HT-29 (cell line): ENCODE measurements around the gene CSMD2. TPM values are rescaled to one million over a fixed set of nuclear protein-coding genes. Genes with fewer than 3 reads are reported as not detected.

Source experiments
- DNase-seq: peaks from one replicate; pipeline ENCODE4 v3.0.0-alpha.2; 2015; ENCODE audit warnings: low spot score
- total RNA-seq: library from RNA; depleted of rRNA; stranded (reverse); fragments of >200 nt; shearing (Covaris generic); gene quantifications from 2 replicates; pipeline ENCODE4 v1.2.3, GENCODE V29; 2014

The CSMD2 gene
- total RNA-seq, 1 experiment from 2014 or later: not detected

GRCh38 chr1:33616780-33617179 lies 548.2 kb downstream of the CSMD2 start:
- DNase-seq: no peak

DNA sequence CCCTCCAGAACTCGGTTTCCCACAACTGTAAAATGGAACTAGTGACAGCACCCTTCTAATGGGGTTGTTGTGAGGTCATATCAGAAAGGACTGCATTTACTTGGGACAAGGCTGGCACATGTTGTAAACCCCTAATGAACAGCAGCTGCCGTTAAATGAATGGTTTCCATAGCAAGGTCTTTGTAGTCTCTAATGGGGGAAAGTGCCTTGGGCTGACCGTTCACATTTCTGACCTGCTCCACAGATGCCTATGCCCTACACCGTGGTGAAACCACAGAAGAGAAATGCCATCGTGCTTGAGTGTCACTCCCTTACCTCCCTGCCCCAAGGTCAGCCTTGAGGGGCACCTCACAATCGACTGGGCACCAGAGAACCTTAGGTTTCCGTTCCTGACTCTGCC lies 549.5 kb downstream of the CSMD2 start:
- DNase-seq: no peak

- no peak for DNase-seq
Measured at GRCh38 chr1:33610864-33611455, 554.1 kb downstream of the CSMD2 start.

DNA sequence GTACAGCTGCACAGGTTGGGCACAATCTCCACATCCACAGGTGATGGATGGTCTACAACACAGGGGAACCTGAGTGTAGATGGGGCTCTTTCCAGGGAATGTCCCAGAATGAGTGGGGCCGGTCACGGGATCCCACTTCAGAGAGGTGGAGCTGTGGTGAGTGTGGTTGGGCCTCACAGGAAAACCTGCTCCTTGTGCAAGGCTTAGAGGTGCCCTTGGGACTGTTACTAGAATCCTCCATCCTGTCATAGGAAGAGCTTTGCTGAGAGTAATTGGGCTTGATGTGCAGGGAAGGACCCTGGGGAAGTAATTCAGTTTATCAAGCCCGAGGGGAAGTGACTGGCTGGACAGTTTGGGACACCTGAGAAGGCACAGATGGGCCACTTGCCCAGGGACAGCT lies 554.6 kb downstream of the CSMD2 start:
- no peak for DNase-seq

GRCh38 chr1:33609739-33610138 lies 555.3 kb downstream of the CSMD2 start:
- DNase-seq: no peak

GRCh38 chr1:33608825-33609400 lies 556.1 kb downstream of the CSMD2 start:
- no peak for DNase-seq

DNA sequence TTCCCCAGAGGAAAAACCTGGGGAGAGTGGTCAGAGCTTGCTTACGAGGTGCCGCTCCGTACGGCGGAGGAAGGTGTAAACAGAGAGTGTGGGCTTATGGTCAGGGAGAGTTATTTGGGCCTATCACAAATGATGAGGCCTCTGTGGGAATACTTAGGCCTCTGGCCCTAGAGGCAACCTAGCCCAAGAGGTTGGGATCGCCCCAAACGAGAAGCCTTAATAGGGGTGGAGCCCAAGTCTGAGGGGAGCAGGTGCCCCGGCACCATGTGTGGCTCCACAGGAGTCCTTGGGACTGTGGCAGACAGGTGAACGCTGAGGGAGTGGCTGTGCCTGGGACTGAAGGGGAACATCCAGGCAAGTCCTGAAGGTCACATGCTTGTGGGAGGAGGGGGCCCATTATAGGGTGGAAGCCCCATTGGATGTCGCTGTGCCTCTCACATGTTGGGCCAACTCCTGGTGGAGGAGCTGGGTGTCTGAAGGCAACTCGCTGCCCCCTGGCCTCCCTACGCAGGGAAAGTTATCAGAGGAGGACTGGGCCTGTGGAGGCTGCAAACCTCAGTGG lies 557.5 kb downstream of the CSMD2 start:
- no peak for DNase-seq

DNA sequence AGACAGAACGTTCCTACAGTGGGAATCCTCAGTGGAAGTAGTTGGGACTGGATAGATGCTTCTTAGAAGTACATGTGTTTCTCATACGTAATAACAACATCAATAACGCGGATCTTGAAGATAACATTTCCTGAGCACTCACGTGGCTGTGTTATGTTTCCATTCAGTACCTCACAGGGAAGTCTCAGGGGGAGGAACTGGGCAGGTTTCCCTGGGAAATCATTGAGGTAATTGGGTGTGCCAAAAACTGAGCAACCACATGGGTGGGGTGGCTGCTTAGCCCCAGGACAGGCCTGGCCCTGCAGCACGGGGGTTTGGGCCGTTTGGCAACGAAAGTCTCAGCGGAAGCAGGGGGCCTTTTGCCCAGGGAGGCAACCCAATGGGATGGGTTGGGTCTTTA lies 558.8 kb downstream of the CSMD2 start:
- no peak for DNase-seq

- DNase-seq: no peak
Measured at GRCh38 chr1:33602271-33602670, 562.8 kb downstream of the CSMD2 start.

DNA sequence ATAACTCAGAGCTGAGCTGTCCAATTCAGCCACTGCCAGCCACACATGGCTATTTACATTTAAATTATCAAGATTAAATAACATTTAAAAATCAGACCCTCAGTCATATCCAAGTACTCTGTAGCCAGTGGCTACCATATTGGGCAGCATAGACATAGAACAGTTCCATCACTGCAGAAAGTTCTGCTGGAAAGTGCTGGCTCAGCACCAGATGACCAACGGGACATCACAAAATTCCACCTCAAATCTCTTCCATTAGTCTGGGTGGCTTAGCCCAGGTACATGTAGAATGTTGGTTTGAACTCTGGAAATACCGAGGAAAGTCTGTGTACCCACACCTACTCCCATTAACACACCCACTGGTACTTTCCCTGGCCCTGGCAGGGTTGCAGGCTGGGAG lies 563.3 kb downstream of the CSMD2 start:
- no peak for DNase-seq

GRCh38 chr1:33599516-33600115 lies 565.4 kb downstream of the CSMD2 start:
- no peak for DNase-seq

GRCh38 chr1:33588726-33589125 lies 576.3 kb downstream of the CSMD2 start:
- DNase-seq: no peak

- no peak for DNase-seq
Measured at GRCh38 chr1:33586795-33587194, 578.2 kb downstream of the CSMD2 start.

DNA sequence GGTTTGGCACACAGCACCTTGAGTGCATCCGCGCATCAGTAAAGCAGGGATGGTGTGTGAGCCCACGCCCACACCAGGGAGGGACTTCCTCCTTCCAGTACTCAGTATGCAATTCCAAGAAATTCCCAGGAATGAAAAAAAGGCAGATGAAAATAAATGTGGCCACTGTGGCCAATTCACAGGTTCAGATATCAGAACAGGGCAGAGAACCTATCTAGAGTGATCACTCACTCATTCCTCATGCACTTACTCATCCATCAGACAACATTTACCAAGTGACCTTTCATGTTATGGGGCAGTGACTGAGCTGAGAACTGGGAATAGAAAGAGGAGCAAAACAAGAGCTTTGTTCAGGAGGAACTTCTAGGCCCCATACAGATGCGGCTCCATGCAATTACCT lies 578.9 kb downstream of the CSMD2 start:
- DNase-seq: no peak

GRCh38 chr1:33583567-33583966 lies 581.5 kb downstream of the CSMD2 start:
- no peak for DNase-seq

DNA sequence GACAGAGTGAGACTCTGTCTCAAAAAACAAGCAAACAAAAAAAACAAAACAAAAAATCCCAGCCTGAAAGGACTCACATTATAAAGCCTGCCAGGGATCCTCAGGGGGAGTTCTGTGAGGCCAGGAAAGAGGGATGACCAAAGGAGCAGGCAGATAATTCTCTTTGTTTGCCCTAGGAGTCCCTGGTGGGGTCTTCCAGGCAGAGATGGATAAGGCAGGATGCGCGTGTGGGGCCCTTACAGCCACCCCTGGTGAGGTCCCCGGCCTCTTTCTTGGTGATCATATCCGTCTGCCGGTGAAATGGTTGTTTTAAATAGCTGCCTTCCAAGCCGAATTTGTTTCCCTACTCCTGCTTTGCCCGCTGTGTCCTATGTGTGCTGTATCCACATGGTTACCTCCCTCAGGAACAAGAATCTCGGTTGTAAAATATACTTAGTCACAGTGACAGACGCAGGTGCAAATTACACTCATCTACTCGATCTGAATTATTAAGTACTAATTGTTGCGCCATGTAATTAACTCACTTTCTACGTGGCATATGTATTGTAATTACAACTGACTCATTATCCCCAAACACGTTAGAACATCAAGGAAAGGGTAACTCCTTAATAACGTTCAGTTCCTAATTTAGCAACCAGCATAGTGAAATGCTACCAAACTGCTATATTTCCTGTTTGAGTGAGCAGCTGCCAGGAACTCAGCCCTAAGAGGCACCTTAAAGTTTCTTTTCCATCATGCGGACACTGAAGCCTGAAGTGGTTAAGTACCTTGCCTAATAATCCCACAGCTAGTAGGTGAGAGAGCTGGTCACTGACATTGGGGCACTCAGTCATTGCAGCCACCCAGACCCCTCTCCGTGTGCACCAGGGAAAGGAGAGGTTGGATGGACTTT lies 586.2 kb downstream of the CSMD2 start:
- no peak for DNase-seq

- no peak for DNase-seq
Measured at GRCh38 chr1:33577663-33578062, 587.4 kb downstream of the CSMD2 start.

- no peak for DNase-seq
Measured at GRCh38 chr1:33576821-33577599, 588.0 kb downstream of the CSMD2 start.

- no peak for DNase-seq
Measured at GRCh38 chr1:33575324-33575879, 589.6 kb downstream of the CSMD2 start.

- DNase-seq: no peak
Measured at GRCh38 chr1:33573661-33574060, 591.4 kb downstream of the CSMD2 start.

DNA sequence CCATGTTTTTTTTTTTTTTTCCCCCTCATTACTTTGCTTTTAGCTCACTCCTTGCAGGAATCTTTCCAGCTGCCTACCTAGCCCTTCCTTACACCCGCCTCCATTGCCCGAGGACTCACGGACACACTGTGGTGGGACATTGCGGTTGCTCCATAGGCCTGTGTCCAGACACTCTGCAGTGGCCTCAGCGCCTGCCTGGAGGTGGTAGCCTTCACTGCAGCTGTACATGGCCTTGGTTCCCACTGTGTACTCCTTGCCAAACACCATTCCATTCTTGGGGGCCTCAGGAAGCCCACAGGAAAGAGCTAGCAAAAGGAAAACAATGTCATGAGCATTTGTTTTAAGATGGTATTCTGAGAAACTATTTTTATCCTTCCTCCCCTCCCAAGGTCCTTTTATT lies 592.6 kb downstream of the CSMD2 start:
- DNase-seq: no peak
